Fibroblast of the conjunctiva (primary cell): ENCODE results near the gene ARHGEF11.

Source experiments
- DNase-seq: peaks from one replicate; pipeline ENCODE4 v3.0.0-alpha.2; 2010; ENCODE audit warnings: low read depth

Gene ARHGEF11

GRCh38 chr1:157044326-157044725 is 1.2 kb downstream of the ARHGEF11 start:
- no peak for DNase-seq

- DNase-seq: no peak
Measured at GRCh38 chr1:157043685-157044084, 1.9 kb downstream of the ARHGEF11 start.

GRCh38 chr1:157042846-157043245 is 2.7 kb downstream of the ARHGEF11 start:
- DNase-seq: no peak

- DNase-seq: peak; percentile 22
Measured at GRCh38 chr1:157040802-157041201, 4.7 kb downstream of the ARHGEF11 start.

DNA sequence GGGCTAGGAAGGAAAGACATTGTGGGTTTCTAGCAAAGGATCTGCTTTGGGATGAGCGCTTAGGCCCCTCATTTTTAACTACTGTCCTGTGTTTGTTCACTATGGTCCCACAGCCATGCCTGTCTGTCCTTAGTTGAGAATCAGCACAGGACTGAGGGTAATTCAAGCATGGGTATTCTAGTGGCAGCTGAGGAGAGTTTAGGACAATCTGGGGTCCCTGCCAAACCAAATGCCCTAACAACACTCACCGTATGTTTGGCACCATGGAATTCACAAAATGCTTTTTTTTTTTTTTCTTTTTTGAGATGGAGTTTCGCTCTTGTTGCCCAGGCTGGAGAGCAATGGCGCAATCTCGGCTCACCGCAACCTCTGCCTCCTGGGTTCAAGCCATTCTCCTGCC is 10.4 kb downstream of the ARHGEF11 start:
- DNase-seq: no peak

DNA sequence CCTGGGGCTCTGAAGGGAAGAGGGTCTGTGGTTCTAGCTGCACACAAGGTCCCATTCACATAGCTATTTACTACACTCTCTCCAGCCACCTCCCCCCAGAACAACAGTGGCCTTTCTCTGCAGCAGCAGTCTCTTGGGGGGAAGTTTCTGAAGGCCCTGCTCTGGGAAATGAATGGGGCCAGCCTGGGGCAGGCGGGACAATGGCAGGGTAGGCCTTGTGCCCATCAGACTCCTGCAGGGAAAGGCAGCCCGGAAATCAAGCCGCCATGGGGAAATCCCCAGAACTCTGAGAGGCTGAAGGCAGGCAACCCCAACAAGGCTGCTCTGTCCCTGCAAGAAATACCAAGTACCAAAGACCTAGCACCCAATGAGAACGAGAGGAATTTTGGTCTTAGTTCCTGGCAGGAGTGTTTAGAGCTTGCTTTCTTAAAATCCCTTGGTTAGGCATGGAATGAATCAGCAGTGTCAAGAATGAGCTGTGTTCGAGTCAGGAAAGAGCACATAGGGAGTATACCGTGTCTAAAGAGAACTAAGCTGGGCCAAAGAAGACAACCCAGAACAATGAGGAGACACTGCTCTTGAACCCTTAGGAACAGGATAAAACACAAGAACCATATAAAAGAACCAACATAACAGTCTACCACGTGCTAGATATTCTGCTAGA is 11.3 kb downstream of the ARHGEF11 start:
- DNase-seq: no peak

DNA sequence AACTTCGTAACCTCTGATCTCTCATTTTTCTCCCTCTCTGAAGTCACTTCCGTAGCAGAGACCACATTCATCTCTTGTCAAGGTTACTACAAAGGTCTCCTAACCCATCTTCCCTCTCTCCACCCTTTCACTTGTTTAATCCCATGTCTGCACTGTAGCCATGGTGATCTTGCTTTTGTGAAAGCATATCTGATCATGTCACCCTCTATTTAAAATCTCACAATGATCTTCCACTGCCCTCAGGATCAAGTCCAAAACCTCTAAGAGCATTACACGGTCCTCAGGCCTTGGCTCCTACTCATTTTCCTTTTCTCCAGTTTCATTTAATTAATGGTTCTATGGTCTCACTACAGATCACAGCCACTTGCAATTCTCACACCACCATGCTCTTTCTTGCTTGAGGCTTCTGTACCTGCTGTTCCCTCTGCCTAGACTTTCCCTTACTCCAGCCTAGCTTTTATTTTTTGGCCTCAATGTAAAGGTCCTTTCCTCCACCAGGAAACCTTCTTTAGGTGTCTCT is 12.1 kb downstream of the ARHGEF11 start:
- DNase-seq: no peak

DNA sequence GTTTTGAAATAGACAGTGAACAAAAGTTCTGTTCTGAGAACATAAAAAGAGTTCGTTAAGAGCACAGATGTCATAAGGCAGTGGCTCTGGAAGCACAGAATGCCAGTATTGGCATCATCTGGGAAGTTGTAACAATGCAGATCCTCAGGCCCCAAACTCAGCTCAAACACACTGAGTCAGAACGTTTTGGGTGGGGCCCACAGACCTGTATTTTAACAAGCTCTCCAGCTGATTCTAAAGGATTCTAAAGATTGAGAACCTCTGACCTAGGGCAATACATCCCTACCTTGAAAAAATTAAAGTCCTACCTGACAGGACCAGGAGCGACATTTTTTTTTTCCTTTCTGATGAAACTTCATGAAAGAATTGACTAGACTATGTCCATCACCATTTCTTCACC is 13.2 kb downstream of the ARHGEF11 start:
- no peak for DNase-seq

- DNase-seq: no peak
Measured at GRCh38 chr1:157030728-157031127, 14.8 kb downstream of the ARHGEF11 start.

GRCh38 chr1:157028674-157029073 is 16.9 kb downstream of the ARHGEF11 start:
- no peak for DNase-seq

DNA sequence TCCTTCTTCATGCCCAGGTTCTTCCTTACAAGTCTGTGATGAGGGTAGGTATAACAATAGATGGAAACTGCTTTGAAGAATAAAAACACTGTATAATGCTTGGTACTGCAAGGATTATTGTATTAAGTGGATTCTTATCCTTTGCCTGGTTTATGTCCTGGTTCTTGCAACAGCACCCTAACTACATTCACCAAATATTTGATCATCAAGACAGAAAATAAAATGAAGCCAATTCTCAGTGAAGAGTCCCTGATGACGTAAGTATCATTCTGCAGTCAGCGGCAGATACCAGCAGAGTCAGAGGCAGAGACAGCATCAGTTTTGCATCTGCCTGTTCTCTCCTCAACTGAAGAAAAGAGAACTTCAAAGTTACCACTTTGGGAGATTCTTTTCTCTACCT is 19.7 kb downstream of the ARHGEF11 start:
- DNase-seq: no peak

DNA sequence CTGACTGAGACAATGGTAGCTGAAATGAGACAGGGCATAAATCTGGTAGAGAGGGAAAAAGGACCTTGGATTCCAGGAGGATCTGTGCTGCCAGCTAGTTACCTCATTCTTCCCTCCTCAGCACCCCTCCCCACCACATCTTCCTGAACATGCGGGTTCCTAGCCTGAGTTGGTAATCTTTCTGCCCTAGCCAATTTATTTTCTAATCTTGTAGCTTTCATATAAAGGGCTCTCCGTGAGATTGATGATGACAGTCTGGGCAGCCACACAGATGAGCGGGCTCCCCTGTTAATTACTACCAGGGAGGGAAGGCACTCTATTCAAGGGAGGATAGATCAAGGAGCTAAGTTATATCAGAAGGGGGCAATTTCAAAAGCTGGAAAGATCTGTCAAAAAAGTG is 20.2 kb downstream of the ARHGEF11 start:
- no peak for DNase-seq

DNA sequence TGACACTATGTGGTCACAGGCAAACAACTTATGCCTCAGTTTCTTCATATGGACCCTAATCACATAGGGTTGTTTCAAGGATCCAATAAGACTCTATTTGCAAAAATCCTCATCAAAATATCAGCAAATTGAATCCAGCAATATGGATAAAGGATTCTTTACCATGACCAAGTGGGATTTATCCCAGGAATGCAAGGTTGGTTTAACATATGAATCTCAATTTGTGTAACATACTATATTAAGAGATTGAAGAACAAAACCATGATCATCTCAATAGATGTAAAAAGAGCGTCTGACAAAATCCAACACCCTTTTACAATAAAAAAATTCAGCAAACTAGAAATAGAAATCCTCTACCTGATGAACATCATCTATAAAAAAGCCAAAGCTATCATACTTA is 23.9 kb downstream of the ARHGEF11 start:
- no peak for DNase-seq

DNA sequence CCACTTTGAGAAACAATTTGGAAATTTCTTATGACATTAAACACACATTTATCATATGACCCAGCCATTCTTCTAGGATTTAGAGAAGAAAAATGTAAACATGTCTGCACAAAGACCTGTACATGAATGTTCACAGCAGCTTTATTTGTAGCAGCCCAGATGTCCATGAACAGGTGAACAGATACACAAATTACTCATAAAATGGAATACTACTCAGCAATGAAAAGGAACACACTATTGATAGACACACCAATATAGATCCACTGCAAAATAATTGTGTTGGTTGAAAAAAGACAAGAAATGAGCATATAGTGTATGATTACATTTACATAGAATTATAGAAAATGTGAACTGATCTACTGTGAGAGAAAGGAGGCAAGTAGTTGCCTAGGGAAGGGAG is 26.1 kb downstream of the ARHGEF11 start:
- DNase-seq: no peak

DNA sequence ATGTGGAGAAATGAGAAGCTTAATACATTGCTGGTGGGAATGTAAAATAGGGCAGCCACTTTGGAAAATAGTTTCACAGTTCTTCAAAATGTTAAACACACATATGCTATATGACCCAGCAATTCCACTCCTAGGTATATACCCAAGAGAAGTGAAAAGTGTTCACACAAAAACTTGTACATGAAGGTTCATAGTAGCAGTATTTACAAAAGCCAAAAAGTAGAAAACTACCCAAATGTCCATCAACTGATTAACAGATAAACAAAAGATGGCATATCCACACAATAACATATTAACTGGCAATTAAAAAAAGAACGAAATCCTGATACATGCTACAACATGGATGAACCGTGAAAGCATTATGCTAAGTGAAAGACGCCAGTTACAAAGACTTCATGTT is 33.7 kb downstream of the ARHGEF11 start:
- no peak for DNase-seq

DNA sequence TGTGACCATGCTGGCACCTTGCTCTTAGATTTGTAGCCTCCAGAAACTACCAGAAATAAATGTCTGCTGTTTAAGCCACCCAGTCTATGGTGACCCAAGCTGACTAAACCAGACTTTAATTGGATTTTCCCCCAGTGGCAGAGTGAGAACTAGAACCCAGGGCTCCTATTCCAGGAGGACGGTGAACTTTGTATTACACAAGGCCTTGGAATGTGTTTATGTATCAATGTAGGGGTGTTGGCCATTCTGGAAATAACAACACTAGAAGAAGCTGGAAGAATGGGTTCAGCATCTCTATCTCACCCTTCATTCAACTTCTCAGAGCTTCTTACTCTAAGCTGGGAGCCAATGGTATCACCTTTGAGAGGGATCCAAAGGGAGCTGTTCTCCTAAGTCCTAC is 37.0 kb downstream of the ARHGEF11 start:
- DNase-seq: no peak

GRCh38 chr1:157007306-157007705 is 38.2 kb downstream of the ARHGEF11 start:
- DNase-seq: no peak

GRCh38 chr1:157006676-157007075 is 38.9 kb downstream of the ARHGEF11 start:
- DNase-seq: no peak

GRCh38 chr1:157005965-157006364 is 39.6 kb downstream of the ARHGEF11 start:
- no peak for DNase-seq

- DNase-seq: no peak
Measured at GRCh38 chr1:157004806-157005205, 40.7 kb downstream of the ARHGEF11 start.

DNA sequence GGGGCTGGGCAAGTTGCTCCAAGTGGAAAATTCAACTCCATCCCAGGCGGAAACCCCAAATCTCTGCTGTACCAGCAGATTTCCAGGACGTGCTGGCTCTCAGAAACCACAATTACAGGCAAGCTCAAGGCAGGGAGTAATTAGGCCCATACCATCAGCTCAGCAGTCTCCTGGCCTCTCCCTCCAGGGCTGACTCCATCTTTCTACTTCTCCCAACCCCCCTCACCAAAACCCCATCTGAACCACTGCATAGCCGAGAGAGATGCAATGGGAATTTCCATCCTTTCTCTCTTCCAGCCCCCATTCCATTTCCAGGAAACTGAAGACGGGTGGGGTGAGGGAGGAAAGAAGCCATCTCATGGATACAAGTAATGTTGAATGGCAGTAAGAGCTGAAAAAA is 41.2 kb downstream of the ARHGEF11 start:
- DNase-seq: no peak

DNA sequence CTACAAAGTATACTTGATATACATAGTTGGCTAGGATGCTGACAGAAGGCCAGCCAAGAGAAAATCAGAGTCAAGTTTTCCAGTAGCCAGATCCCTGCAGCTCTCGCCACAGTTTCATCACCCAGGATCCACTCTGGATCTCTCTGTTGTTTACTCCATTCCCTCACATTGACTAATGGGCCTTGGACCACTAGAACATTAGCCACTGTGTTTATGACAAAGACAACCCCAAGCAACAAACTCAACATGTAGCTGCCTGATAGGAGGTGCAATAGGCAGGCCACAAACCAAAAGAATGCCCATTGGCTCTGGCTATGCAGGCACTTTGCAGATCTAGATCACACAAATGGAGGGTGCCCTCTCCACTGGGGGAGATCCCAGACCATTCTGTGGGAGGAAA is 44.2 kb downstream of the ARHGEF11 start:
- no peak for DNase-seq

DNA sequence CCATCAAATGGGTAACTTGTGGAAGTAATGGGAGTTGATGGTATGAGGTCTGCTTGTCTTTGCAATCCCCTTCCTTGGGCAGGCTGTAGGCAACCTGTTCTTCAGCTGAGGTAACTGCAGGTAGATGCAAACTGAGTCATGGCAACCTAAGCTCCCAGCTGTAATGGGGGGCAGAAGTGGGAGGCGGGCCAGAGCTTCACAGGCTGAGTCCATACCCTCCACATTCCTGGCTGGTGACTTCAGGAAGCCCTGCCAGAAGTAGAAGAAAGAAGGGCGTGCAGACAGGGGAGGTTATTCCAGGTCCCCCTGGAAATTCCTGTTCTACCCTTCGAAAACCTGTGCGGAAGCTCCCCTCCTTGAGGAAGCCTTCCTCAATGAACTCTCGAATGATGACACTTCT is 44.9 kb downstream of the ARHGEF11 start:
- no peak for DNase-seq

GRCh38 chr1:156999596-157000320 is 45.8 kb downstream of the ARHGEF11 start:
- no peak for DNase-seq
